A172 (cell line): Measurements from ENCODE around the gene MYORG. TPM values are rescaled to one million over a fixed set of nuclear protein-coding genes. Genes with fewer than 3 reads are reported as not detected.
A peak's percentile ranks its signal among the peaks of the same experiment; 100 is the strongest.

Experiments
- DNase-seq: peaks from one replicate; pipeline ENCODE4 v3.0.0-alpha.2; 2015; ENCODE audit warnings: low spot score
- total RNA-seq: library from RNA; depleted of rRNA; stranded (reverse); fragments of >200 nt; shearing (Covaris generic); gene quantifications from 2 replicates; pipeline ENCODE4 v1.2.3, GENCODE V29; 2014; rRNA removed

MYORG gene
- total RNA-seq: 3.5 and 4.6 TPM in 2 replicates

DNA sequence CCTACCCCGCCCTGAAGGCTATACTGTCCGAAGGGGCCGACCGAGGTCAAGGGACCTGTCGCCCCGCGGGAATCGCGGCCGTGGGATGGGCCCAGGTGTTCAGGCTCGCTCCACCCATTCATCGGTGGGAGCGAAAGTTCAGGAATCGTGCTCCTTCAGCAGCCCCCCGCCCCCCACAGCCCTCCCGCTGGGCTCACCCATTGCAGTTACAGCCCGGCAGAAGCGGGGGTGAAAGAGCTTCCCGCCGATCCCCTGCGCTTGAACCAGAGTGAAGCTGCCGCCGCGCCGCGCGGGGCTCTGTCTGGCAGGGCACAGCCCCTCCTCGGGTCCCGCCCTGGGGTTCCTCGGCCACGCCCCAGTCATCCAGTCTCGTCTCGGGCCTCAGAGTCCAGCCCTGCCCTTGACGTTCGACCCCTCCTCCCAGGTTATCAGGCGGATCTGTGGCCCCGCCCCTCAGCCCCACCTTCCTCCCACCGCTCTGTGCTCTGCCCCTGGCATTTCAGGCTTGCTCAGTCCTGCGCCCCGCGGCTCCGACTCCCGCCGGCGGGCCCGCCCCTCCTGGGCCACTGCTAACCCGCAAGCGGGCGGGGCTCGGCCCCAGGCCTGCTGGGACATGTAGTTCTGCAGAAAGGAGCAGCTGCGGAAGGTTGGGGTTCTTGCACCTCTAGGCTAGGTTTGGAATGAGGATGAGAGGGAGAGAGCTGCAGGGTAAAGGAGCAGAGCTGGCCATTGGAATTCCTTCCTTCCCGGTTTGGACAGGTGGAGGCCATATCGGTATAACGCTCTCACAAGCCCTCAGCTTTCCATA is at the start of gene MYORG:
TSS of gene MYORG (minus strand) at position 303 of the 808 bp plus-strand sequence. CDS start 3,955 bp downstream, outside the sequence.
- DNase-seq: peak; percentile 95

DNA sequence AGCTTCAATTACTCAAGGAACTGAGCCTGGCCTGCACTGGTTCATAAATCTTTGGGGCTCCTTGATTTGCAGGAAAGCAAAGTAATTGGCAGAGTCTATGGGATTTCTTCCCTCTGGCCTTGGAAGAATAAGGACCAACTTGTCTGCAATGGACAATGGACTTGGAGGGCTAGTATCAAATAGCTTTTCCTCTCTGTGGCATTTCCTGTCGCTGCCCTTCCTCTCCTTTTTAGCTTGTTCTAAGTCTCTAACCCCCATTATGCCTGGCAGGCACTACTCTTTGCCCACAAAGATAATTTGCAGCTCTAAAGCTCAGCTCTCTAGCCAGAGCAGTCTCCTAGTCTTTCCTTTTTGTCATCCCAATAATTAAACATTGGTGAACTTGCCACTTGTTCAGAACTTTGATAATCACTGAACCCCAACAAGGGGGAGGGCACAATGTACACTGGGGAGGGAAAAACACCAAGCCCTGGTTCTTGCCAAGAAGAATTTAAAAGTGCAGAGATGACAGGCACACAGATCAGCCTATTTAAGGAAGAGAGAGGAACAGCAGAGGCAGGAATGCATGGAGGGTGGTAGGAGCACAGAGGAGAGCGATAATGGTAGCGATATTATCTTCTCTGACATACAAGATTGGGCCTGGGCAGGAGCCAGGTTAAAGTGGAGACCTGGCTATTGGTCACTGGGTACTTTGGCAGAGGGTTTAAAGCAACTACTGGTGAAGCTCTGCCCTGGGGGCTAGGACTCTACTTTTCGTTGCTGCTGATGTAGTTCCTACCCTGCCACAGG is 43.2 kb upstream of the MYORG start:
- no peak for DNase-seq

DNA sequence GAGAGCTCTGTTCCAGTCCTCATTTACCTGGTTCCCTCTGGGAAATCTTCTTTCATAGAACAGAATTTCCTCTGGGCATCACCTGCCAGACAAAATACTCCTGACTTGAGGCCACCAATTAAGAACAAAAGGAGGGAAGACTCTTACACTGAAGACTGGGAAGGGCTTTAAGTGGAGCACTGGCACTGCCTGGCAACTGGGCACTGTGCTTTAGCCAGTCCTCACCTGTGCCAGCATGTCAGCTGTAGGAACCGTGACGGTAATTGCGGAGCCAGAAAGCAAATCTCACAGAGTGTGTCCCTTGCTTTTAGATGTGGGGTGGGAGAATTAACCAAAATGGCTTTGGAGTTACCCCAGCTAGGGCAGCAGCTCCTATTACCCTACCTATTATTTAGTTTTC is 41.0 kb upstream of the MYORG start:
- DNase-seq: no peak

DNA sequence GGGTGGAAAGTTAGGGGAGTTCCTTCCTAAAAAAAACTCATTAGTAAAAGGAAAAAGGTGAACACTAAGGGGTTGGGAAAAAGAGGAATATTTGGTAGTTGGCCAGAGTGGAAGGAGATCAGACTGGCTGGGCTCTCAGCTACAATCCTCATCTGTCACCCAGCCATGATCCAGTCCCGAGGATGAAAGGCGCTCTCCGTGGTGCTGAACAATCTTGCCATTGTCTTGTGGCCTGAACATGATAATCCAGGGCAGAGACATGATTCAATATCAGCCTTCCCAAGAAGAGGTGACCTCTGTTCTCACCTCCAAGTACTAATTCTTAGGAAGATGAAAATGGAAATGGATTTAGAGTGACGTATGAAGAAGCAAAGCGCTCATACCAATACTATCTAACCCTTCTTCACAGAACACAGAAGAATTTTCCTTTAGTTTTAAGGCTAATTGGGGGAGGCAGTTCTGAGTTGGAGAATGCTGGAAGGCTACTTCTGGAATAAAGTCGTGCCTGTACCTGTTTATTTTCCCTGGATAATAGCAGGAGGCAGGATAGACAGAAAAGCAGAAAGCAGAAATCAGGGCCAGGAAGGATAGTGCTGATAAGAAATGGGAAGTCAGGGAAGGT is 36.6 kb upstream of the MYORG start:
- DNase-seq: peak; percentile 43

DNA sequence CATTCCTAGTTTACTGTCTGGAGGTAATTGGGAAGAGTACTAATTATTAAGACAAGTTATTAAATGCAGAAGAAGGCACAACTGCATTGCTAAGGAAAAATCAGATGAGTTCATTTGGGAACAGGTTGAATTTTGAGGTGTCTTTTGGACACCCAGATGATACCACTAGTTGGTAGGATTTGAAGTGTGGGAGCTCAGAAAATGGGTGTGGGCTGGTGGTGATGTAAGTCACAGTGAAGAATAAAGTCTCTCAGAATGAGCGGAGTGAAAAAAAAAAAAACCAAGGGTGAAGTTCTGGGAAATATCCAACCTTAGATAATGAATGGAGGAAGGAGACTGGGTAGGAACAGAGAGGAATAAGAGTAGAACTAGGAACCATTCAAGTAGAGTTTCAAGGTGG is 35.6 kb upstream of the MYORG start:
- DNase-seq: no peak

DNA sequence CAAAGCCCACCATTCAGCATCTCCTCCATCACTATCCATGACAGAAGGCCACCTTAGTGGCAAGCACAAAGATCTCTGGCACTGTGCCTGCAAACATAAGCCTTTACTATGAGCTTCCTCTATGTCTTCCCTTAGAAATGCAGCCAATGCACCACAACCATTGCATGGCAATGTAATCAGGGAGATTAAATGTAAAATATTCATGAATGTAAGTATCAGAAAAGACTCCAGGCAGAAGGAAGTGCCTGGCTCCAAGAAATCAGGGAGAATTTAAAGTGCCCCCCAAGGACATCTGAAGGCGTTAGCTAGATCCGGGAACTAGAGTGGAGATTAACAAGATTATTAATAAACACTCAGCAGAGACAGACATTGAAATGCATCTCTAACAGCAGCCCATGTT is 32.5 kb upstream of the MYORG start:
- DNase-seq: no peak

DNA sequence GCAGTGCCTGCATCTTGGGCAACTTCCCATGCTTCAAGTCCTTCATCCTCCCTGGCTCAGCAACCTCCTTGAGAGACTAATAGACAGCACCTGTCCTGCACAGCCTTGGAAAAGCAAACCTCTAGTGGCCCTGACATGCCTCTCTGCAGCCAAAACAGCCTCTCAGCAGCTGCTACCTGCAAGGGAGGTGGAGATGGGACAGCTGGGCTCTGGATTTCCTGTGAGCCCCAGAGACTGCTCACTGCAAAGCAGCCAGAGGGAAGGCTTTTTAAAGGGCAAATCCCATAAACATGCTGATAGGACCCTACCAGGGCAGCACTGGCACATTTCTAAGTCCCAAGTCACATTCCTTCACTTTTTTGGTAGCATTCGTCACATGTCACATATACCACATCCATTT is 31.5 kb upstream of the MYORG start:
- DNase-seq: no peak

DNA sequence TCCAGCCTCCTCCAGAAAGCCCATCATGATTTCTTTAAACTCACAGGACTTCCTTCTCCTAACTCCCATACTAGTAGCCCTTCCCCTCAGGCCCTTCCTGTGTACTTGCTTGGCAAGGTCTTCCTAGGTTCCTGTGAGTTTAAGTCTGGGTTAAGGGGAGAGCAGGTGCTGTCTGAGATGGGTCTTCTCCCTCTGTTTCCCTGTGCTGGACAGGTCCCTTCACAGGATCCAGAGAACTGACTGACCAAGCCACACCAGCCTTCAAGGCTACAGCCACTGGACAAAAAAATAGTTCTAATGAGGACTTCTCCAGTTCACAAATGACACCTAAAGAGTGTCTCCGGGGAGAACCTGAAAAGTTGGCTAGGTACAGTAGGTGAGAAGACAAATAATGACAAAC is 29.5 kb upstream of the MYORG start:
- no peak for DNase-seq

DNA sequence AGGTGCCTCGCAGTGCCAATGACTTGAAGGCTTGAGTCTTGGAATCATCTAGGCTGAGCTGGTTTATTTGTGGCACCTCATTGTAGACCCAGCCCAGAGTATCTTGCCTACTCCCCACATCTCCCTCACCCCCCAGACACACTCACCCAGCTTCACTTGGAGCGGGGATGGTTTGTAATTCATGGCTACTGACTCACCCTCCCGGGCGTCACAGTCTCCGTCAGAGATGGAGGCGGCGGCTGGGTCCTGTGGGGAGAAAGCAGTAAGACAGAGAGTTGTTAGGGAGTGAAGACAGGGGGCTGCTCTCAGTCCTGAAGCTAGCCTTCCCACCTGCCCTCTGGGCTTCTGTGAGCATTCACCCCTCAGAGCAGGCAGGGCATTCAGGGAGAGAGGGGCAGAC is 29.0 kb upstream of the MYORG start:
- DNase-seq: peak; percentile 46

DNA sequence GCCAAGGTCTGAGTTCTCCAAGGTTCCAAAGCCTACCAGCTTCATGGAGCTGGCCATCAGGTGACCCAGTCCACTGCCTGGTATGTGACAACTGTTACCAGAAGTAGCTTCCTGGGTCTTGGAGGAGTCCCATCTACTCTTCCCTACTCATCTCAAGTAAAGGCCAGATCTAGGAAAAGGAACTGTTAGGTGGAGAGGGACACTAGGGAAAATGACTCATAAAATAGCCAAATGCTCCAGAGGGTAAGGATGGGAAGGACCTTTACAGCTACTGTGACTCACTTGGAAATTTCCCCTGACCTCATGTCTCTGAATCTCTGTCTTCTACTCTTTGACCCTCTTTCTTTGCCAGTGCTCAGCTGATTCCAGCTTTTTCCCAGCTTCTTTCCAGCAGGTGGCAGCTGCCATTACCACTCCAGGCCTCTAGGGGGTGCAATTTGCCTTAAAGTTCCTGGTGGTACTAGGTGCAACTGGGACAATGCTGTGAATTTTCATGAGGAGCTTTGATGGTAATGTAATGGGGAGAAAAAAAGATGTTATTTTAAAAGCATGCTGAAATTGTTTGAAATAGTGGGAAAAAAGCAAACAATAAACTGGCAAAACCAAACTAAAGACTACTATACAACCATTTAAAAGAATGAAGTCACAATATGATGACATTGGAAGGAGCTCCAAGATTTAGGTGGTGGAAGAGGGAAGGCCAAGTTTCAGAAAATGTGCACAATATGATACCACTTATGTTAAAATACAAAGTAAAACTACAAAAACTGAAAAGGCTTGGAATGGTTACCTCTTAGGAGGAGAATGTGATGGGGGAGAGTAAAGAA is 27.1 kb upstream of the MYORG start:
- DNase-seq: peak; percentile 78

DNA sequence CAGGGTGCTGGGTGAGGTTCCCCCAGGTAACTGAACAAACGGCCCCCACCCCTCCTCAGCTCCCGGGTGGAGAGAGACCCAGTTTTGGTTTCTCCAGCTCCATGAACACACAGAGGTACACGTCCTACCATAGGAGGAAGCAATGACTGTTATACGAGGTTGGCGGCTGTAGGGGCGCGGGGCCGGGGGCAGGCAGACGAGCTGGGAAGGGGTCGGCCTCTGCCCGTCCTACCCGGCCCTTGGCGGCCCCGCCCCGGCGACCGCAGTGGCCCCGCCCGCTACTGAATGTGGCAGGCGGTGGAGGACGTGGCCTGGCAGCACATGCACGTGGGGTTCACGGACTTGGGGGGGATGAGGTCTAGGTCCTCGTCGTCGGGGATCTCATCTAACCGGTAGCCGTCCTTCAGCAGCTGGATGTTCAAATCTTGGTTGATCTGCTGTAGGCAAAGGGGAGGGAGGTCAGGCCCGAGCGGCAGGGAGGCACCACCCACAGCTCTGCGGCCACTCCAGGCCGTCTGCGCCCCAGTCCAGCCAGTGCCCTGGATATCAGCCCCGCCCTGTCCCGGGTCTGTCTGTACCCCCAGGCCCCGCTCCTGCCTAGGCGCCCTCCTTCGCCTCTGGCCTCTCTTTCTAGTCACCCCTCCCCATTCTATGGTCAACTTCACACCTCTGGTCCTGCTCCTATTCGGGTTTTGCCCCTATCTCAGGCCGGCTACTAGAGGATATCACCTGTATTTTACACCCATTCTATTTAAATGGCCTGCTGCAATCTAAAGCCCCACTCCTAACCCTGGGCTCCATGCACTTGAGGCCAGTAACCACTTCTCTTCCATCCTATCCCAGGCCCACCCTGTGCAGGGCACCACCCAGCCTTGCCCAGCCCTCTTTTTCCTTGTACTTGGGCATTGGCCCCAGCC is 24.2 kb upstream of the MYORG start:
- DNase-seq: no peak

DNA sequence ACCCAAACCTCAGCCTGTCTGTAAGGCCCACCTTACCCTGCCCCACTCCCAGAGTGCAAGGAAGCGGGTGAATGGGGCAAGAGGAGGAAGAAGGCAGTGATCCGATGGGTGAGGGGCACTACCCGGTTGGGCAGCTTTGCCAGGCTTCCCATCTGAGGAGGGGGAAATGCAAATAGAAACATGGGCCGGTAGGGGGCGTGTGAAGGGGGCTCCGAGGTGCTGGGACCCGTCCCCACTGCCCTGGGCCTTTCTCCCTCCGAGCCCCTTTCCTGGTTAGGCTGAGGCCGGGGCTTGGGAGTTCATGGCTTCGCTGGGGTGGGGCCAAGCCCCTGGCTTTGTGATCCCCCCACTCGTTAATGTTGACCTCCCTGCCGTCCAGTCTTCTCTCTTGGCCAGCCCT is 23.6 kb upstream of the MYORG start:
- DNase-seq: no peak

DNA sequence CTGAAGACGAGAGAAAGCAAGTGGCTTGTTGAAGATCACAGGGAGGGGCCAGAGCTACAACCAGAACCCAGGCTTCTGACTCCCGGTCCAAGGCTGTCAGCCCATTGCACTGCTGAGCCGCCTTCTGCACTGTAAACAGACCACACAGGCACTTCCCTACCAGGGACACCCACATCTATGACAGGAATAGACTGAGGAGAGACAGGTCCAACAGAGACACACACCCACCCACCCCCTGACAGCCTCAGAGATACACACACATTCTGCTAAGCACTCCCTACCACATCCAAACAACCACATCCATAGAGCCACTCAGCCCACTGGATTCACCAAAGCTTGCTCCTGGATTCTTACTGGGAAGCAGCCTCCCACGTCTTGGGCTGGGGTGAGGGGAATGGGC is 23.0 kb upstream of the MYORG start:
- DNase-seq: no peak

DNA sequence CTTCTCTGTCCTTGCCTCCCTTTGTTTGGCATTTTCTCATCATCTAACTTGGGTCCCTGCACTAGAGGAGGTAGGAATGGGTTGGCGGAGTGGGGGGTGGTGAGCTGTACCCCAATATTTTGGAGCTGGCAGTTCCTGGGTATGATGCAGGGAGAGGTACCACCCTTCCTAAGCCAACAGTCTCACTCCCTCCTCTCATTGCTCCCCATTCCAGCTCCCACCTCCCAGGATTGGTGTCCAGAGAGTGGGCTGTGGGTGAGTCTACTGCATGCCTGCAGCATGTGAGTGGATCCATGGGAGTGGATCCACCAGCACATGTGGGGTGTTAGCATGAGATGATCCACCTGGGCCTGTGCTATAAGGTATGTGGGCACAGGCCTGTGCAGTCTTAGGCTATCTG is 22.2 kb upstream of the MYORG start:
- no peak for DNase-seq

DNA sequence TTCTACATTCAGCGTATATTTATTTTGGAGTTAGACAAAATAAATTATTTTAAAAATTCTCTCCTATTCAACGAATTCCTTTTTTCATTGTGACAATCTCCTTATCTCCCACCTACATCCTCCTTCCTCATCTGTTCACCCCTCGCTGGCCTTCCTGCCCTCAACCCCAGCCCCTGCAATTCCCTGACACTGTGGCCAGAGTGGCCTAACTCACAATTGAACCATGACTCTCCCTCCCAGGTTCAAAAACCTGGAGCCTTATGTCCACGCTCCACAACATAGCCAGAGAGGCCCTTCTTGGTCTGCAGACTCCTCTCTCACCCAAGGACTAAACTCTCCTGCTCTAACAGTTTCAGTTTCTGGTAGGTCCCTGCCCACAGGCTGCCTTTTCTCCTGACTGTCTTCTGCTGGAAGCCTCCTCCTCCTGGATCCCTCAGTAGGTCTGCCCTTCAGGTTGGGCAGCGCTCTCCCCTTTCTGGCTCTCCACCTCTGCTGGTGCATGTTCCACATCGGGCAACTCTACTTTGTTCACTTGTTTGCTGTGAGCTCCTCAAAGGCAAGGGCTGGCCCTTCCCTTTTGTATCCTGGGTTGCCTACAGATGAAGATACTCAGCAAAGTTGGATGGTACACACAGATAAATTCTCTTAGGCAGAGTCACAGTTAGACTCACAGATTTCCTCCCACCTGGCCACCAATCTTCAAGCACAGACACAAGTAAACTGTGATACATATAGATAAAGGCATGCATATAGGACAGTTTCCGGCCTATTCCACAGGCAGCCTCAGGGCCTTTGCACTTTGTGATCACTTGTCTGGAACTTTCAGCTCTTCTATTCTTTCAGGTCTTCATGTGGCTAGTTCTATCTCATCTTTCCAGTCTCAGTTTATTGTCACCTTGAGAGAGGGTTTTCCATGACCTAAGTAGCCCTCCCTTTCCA is 19.8 kb upstream of the MYORG start:
- DNase-seq: no peak

DNA sequence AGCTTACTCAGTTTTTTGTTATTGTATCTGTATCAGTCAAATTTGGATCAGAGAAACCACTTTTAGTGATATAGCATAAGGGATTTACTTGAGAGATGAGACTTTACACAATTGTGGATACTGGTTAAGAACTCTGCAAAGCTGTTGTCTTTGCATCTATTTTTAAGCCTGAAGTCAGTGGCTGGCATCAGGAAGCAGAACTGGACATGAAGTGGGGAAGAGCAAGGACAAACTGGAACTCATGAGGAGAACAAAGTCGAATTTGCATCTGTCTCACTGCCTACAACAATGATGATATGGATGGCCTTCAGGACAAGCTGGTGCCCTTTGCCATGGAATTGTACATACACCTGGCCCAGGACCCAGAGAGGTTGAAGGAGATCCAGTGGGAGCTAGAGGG is 15.8 kb upstream of the MYORG start:
- no peak for DNase-seq

DNA sequence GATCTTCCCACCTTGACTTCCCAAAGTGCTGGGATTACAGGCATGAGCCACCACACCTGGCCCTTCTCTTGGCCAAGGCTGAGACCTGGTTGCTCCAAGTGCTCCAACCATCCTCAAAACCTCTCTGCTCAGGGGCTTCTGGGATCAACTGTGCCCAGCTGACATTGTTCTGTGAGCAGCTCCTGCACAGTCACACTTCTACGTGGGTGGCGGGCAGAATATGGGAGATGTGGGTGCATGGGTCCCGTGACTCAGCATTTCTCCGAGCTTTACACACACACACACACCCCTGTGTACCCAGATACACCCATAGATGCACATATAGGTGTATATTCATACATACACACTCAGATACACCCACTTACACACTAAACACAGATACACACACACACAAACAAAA is 10.5 kb upstream of the MYORG start:
- DNase-seq: no peak

DNA sequence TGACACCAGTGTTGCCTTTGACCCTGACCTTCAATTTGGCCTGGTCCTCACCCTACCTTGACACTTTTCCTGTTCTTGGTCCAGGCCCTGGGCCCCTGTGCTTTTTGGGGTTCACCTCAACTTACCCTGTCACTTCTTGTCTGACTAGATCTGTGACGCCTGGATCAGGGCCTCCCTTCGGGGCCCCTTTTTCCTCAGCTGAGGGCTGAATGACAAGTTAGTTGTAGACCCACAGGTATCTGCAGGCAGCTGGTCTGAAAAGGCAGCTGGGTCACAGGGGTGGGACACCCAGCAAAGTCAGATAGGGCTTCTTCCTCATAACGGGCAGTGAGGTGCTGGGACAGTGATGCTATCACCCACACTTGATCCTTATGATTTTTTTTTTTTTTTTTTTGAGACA is 10.0 kb upstream of the MYORG start:
- DNase-seq: no peak

DNA sequence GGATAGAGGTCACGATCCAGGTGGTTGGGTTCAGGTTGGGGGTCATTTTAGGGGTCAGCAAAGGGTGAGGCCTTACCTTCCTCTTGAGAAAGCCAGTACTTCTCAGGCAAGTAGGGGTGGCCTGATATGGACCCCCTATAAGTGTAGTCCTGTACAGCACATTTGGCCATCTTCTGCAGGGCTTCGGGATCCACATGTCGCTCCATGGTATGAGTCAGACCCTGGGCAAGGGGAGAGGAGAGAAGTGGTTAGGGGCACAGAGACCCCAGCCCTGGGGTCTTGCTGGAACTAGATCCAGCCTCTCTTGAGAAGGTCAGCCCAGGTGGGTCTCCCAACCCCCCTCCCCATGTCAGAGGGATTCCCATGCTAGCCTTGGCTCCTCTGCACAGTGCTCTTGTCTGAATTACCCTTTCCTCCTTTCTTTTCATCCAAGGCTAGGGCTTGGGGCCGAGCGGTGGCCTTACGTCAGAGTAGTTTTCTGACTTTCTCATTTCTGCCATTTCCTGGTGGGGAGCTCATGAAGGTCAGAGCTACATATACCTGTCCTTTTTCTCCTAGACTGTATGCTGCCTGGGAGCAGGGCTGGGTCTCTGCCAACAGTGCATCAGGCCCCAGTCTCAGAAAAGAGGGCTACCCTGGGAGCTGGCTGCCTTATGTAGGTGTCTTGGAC is 9.0 kb upstream of the MYORG start:
- DNase-seq: no peak
